Fibroblast of upper back skin (primary cell): ENCODE results near the gene DNER.
"Not testable (repeated sequence)": the region's sequence is repeated elsewhere in the genome, so short reads cannot be mapped to it uniquely, and the experiment has no call there.

ENCODE experiments used
- DNase-seq: peaks from one replicate; pipeline ENCODE4 v3.0.0-alpha.2; 2013

The DNER gene

GRCh38 chr2:229559986-229560385 lies 154.4 kb downstream of the DNER start:
- no peak for DNase-seq

DNA sequence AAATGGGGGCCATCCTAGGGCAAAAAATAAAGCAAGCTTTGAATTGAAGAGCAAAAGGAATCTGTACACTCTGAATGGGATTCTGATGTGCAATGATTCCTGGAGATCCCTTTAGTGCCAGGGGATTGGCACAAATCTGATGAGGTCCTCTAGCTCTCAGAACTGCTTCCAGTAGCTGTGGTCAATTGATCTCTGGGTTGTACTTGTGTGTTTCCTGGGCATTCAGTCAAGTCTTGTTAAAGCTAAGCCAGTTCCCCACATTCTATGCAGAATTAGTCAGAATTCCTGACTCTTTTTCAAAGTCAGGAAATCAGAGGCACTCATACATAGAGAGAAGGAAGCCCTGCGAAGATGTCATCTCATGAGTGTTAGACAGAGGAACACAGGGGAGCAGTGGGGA lies 161.3 kb downstream of the DNER start:
- DNase-seq, result peak; percentile 17

DNA sequence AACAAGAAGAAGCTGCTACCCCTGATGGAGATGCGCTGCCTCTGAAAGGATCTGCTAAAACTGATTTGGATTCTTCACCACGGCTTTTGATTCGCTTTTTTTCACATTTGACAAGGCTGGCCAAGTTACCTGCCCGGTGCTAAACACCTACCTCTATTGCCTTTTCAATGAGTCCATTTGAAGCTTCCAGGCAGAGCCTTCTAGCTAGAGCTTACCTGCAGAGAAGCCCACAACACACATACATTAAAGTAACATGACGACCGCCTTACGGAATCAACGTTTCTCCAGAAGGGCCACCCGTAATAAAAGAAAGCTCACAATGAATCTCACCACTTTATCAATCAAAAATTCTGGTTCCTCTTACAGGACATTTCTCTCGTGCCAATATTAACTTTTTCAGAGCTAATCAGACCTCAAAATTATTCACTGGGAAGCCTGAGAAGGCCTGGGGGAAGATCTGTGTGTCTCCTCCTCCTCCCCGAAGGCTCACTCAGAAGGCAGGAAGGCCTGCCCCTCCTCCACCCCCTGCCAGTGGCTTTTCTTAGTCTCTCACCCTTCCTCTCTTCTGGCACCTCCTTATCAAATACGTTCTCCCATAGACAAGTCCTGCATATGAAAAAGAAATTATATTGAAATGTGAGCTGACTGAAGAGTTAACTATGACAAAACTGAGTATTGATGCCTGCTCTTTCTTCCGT lies 171.0 kb downstream of the DNER start:
- DNase-seq, result no peak

DNA sequence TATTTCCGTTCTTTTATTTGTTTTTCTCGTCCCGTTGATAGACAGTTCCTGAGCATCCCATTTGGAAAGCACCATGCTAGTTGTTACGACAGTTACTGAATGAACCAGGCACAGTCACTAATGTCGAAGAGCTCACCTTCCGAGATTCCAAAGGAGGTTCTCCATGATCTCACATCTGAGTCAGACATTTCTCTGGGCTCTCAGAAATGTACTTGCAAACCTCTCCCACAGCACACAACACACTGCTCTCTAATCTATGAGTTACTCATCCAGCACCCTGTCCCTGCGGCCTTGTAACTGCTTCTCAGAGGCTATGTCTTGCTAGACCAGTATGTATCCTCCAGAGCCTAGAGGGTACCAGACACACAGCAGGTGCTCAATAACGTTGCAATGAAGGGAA lies 174.7 kb downstream of the DNER start:
- DNase-seq, result no peak

DNA sequence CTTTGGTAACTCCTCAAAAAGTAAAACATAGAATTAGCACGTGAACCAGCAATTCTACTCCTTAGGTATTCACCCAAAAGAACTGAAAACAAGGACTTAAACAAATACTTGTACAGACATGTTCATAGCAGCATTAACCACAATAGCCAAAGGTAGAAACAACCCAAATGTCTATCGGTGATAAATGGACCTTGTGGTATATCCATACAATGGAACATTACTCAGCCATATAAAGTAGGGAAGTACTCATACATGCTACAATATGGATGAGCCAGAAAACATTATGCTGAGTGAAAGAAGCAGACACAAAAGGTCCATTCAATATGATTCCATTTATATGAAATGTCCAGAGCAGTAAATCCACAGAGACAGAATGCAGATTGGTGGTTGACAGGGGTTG lies 182.8 kb downstream of the DNER start:
- DNase-seq, result no peak

DNA sequence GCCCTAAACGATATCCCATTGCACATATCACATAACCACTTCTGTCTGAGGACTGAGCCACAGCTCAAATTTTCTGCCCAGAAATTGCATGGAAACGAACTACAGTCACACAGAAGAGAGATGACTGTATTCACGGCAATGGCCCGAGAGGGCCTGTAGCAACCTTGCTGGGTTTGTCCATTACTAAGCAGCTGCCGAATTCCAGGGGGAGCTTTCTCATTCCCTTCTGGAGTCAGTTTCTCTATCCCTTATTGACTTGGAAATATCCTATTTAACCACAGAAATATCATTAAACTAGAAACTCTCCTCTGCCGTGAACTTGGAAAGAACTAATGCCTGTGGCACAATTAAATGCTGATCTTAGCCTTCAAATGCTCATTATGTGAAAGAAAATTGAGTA lies 183.9 kb downstream of the DNER start:
- DNase-seq, result no peak

DNA sequence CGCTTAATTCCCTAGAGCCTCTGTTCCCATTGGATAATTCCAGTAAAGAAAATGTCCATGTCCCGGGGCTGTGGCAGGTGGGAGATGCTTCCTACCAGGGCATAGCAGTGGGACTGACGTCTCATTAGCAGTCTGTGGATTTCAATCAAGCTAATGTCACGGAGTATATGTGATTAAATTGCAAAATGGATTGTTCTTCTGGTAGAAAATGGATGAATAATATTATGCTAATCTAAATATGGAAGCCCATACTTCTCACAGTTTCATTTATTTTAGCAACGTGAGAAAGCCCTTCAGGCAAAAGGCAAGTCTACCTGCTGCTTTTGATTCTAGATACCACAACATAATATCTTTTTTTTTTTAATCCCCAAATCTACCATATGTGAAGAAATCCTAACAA lies 185.5 kb downstream of the DNER start:
- DNase-seq, result no peak

DNA sequence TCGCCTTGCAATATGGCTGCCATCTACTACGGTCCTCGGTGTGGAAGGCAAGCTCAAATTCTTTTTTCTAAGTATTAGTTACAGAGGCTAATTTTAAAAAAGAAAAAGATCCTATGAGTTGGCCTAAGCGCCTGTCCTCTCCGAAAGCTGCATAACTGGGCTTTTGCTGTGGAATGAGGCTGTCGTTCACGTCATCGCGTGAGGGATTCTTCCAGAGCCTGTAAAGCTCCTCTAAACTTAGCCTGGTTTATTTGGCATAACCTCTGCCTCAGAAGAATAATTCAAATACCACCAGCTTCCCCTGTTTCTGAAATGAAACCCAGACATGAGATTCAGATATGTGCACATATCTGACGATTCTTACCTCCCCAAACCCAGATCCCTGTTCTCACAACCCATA lies 187.4 kb downstream of the DNER start:
- DNase-seq, result no peak

GRCh38 chr2:229524799-229525198 lies 189.6 kb downstream of the DNER start:
- no peak for DNase-seq

DNA sequence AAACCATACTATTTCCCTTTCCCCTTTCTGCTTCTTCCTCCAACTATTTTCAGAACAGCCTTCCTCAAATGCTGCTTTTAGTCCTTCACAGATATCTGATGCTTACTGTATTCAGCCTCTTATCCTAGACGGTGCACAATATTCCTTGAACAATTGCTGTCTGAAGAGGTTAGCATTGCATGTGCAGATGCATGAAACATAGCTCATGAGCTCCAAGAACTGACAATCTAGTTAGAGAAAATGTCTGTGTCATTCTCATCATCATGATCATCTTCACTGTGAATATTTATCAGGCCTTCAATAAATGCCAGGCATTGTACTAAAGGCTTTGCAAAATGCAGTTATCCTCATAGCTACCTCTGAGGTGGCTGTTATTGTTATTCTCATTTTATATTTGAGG lies 190.7 kb downstream of the DNER start:
- no peak for DNase-seq

DNA sequence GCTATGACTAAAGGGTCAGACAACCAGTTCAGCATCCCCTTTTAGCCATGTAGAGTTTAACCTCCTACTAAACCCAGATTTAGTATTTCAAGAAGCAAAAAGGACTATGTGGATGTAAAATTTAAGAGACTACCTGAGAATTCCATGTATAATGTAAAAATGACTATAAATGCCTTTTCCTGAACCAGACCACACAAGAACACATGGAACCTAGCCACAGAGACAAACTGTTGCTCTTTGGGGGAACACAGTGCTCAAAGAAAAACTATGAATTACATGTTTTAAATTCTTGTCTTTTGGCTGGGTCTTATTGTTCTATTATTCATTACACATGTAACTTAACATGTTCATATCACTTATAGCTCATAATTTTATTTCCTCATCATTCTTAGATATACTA lies 192.8 kb downstream of the DNER start:
- DNase-seq, result no peak

DNA sequence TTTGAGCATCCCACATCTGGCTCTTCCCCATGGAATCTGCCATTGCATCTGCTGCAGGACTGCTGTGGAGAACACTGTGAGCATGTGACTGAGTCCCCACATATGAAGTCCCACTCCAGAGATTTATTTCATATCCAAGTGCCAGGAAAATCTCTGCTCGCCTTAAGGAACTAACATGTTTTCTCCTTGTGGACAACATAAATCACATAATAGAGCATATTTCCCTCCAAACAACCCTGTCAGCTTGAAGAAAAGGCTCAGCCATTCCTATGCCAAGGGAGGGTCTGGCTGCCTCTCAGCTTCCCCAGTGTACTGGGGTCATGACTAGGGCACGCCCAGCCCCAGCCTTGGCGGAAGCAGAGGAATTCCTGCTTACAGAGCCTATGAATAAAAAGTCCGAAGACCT lies 193.7 kb downstream of the DNER start:
- no peak for DNase-seq

DNA sequence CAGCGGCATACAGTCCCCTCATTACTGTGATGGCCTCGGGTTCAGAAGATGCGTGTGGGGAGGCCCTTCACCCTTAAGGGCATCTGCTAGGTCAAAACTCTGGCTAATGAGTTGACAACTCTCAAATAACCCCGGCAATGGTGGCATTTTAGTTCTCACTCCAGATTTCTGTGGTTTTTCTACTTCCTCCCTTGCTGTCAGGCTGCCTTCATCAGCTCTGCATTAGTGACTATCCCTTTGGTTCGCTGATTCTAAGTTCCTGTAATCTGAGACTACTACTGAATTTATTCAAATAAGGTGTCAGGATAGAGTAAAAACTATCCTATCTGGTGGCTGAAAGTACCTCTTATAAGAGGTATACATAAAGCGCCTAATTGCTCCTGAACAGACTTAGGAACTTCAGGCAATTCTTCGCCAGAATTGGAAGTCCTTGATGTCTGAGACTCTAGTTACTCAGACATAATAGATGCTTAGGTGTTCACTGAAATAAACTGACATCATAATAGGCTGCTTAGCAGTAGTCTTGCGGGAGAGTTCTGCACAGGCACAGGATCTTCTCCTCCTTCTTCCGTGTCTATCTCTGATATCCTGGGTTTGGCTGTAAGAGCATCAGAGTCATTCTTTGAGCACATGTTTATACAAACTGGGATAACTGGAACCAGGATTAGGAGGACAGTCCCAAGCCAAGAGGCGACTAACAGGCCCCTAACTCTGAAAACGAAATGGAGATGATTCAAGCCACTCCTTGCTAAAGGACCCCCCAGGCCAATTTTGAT lies 194.5 kb downstream of the DNER start:
- DNase-seq, result no peak

DNA sequence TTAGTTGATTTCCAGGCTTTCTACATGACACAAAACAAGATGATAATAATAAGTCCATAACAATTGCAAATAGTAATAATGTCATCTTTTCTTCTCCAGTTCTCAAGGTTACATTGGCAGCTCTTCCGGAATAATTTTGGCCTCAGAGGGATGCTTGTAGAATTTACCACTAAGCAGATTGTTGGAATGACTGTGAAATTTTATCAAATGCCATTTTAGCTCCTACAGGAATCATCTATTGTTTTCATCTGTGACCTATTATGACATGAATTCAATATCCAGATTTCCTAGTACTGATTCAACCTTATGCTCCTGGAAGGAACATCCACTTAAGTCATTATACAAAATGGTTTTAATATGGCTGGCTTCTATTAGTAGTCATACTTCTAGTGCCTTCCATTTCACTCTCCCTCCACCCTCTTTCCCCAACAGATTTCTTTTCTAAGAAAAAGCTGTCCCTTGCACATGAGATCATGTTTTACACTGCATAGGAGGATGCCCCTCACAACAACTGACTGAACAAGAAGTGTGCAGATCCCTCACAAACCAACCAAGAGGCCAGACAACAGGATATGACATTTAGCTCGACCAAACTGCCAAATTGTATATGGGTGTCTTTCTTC lies 200.0 kb downstream of the DNER start:
- DNase-seq, result no peak

DNA sequence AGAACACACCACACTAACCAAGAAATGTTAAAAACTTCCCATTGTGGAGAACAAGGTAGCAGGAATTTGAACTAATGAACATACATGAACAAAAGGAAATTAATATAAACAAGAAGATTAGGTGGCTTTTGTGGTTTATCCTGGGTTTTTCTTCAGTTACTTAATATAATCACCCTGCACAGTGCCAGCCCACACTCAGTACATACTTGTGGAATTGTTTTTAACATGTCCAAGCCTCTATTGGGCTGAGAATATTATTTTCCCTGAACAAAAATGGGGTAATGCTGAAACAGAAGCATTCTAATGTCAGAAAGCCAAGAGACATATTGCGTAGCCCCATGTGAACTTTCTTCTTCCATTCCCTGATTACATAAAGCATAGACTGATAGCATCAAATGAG lies 202.8 kb downstream of the DNER start:
- DNase-seq, result no peak

DNA sequence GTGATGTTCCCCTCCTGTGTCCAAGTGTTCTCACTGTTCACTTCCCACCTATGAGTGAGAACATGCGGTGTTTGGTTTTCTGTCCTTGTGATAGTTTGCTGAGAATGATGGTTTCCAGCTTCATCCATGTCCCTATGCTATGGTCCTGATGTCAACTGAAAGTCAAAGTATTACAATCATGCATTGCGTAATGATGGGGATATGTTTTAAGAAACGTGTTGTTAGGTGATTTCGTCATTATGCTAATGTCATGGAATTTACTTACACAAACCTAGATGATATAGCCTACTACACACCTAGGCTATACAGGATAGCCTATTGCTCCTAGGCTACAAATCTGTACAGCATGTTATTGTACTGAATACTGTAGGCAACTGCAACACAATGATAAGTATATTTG lies 207.7 kb downstream of the DNER start:
- DNase-seq, result not testable (repeated sequence)

- no peak for DNase-seq
Measured at GRCh38 chr2:229501051-229501794, 213.1 kb downstream of the DNER start.

DNA sequence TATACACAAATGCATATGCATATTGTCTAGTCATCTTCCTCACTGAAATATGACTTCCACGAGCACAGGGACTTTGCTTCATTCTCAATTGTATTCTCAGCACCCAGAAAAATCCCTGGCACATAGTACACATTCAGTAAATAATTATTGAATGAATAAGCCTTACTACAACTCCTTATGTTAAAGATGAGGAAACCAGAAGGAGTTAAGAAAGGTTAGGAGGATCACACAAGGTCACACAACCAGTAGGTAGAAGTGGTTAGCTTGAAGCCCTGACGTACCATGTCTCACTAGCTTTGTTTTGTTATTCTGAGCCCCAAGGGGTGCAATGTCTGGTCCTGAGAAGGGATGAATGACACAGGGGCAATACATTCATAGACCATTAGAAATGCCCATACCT lies 222.3 kb downstream of the DNER start:
- no peak for DNase-seq

GRCh38 chr2:229490167-229490566 lies 224.2 kb downstream of the DNER start:
- DNase-seq, result no peak

- DNase-seq, result no peak
Measured at GRCh38 chr2:229489016-229489415, 225.3 kb downstream of the DNER start.

GRCh38 chr2:229488232-229488631 lies 226.1 kb downstream of the DNER start:
- no peak for DNase-seq

DNA sequence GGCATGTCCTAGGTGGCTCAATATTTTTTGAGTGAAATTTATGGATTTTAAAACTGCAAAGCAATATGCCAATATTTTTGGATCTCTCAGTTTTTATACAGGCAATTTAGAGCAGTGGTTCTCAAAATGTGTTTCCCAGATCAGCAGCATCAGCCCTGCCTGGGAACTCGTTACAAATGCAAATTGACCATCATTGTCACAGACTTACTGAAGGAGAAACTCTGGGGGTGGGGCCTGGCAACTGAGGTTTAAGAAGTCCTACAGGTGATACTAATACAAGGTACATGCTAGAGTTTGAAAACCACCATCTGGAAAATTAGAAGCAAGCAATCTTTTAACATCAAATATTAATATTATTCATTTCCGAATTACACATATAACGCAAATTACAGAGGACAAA lies 227.7 kb downstream of the DNER start:
- DNase-seq, result no peak

DNA sequence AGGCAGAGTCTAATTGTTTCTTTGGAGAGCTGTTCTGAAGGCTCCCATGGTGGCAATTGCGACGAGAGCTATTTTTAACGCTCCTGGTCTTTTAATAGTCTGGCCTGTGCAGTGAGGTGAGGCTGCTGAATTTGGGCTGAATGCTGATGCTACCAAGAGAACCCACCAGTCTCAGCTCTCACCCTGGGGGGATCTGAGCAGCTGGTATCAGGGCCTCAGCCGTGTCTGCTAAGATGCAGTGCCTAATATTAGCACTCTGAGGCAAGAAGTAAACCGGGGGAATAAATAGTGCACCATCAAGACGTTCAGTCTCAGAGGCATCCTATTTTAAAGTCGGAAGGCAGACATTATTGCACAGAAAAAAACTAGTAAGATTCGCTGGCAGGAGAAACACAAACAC lies 228.5 kb downstream of the DNER start:
- no peak for DNase-seq
